A549 treated with DMSO at 1 μM for 4 hours (cell line): ENCODE data around the gene SERBP1. TPM values are rescaled to one million over a fixed set of nuclear protein-coding genes. Genes with fewer than 3 reads are reported as not detected.

ENCODE experiments used
- total RNA-seq: library from RNA; stranded (reverse); fragments of 200-300 nt; extraction: Qiagen RNA extraction; gene quantifications from 5 replicates; pipeline ENCODE4 v1.2.3, GENCODE V29; 2022; ENCODE audit warnings: low read depth

The SERBP1 gene
- total RNA-seq, result 201 to 233 TPM (median 225 TPM) in 5 replicates

GRCh38 chr1:67430358-67431155 lies at the start of gene SERBP1:
Gene SERBP1 (minus strand): TSS chr1:67430402. CDS start chr1:67430300, 102 bp downstream.

Other genes with a start within 250 kb of the SERBP1 start
- gene IL12RB2, start 122.5 kb downstream of the SERBP1 start, total RNA-seq, result 0.02 to 0.06 TPM in 2 of 5 replicates, not detected in the others